Measurements from ENCODE around the gene GCLC. TPM values are rescaled to one million over a fixed set of nuclear protein-coding genes. Genes with fewer than 3 reads are reported as not detected.

Gene GCLC
- polyA plus RNA-seq, 1 donor from 2014 or later = 10.4 TPM

DNA sequence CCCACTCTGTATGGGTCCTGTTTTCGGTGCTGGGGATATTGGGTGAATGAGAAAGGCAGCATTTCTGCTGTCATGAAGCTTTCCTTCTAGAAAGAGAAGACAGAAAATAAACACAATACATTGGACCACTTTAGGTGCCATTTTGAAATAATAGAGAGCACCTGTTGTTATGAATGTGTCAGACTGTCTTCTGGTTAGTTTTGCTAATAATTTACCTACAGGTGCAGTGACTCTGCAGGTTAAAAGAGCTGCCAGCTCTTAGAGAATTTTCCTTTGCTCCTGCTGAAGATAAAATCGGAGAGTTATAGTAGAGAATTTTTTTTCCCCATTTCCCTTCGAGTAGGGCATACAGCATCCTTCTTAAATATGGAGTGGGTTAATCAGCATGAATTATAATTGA is 21.9 kb upstream of the GCLC start:
- Histone ChIP-seq H3F3A (ENCODE audit: insufficient read depth, low read length, poor library complexity, severe bottlenecking) (no peaks in the 10 kb centered on the region), H3K4me2 (ENCODE audit: low read length) (no peak overlapping the region), H3K9me2 (ENCODE audit: insufficient read depth, low read length) (no peaks in the 10 kb centered on the region), H3K27ac (ENCODE audit: low read length) (no peak overlapping the region), H3K27me3 (ENCODE audit: insufficient read depth, low read depth, low read length) (no peaks in the 10 kb centered on the region), H3K79me2 (replicated peaks; ENCODE audit: insufficient read depth, low read length) (no peaks in the 10 kb centered on the region), H3K4me3 (ENCODE audit: low read length) (no peak overlapping the region), H4K20me1 (ENCODE audit: insufficient read depth) (no peaks in the 10 kb centered on the region), H2AFZ (ENCODE audit: low read depth, low read length) (no peak overlapping the region), H3K36me3 (ENCODE audit: insufficient read depth, low read length) (no peaks in the 10 kb centered on the region), H3K9ac (ENCODE audit: low read length) (no peak overlapping the region), H3K9me3 (ENCODE audit: low read length) (no peaks in the 10 kb centered on the region)
- TF ChIP-seq MXI1 (conservative IDR thresholded peaks at IDR 0.05; ENCODE audit: poor library complexity, severe bottlenecking) (no peak), SMC3 (conservative IDR thresholded peaks at IDR 0.05; ENCODE audit: poor library complexity) (no peak), POLR2AphosphoS5 (IDR thresholded peaks at IDR 0.05) (no peak), CTCF (IDR thresholded peaks at IDR 0.05; ENCODE audit: poor library complexity, severe bottlenecking) (no peak), RAD21 (conservative IDR thresholded peaks at IDR 0.05) (no peak), EZH2 (IDR thresholded peaks at IDR 0.05; ENCODE audit: borderline replicate concordance, insufficient read depth, low read length, poor library complexity, severe bottlenecking) (no peak), EP300 (conservative IDR thresholded peaks at IDR 0.05; ENCODE audit: poor library complexity, severe bottlenecking) (no peak), TAF1 (IDR thresholded peaks at IDR 0.05; ENCODE audit: low read depth) (no peak)
- TF ChIP-seq, protein P1, sequence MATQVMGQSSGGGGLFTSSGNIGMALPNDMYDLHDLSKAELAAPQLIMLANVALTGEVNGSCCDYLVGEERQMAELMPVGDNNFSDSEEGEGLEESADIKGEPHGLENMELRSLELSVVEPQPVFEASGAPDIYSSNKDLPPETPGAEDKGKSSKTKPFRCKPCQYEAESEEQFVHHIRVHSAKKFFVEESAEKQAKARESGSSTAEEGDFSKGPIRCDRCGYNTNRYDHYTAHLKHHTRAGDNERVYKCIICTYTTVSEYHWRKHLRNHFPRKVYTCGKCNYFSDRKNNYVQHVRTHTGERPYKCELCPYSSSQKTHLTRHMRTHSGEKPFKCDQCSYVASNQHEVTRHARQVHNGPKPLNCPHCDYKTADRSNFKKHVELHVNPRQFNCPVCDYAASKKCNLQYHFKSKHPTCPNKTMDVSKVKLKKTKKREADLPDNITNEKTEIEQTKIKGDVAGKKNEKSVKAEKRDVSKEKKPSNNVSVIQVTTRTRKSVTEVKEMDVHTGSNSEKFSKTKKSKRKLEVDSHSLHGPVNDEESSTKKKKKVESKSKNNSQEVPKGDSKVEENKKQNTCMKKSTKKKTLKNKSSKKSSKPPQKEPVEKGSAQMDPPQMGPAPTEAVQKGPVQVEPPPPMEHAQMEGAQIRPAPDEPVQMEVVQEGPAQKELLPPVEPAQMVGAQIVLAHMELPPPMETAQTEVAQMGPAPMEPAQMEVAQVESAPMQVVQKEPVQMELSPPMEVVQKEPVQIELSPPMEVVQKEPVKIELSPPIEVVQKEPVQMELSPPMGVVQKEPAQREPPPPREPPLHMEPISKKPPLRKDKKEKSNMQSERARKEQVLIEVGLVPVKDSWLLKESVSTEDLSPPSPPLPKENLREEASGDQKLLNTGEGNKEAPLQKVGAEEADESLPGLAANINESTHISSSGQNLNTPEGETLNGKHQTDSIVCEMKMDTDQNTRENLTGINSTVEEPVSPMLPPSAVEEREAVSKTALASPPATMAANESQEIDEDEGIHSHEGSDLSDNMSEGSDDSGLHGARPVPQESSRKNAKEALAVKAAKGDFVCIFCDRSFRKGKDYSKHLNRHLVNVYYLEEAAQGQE (IDR thresholded peaks at IDR 0.05; ENCODE audit: borderline replicate concordance) = no peak

GRCh38 chr6:53565886-53566285 is 21.0 kb upstream of the GCLC start:
- Histone ChIP-seq H3K9ac (ENCODE audit: low read length) (no peak overlapping the region), H3K36me3 (ENCODE audit: insufficient read depth, low read length) (no peaks in the 10 kb centered on the region), H3K27ac (ENCODE audit: low read length) (no peak overlapping the region), H3K9me3 (ENCODE audit: low read length) (no peaks in the 10 kb centered on the region), H3K79me2 (replicated peaks; ENCODE audit: insufficient read depth, low read length) (no peaks in the 10 kb centered on the region), H4K20me1 (ENCODE audit: insufficient read depth) (no peaks in the 10 kb centered on the region), H3K4me2 (ENCODE audit: low read length) (no peak overlapping the region), H2AFZ (ENCODE audit: low read depth, low read length) (no peak overlapping the region), H3K9me2 (ENCODE audit: insufficient read depth, low read length) (no peaks in the 10 kb centered on the region), H3K27me3 (ENCODE audit: insufficient read depth, low read depth, low read length) (no peaks in the 10 kb centered on the region), H3K4me3 (ENCODE audit: low read length) (no peak overlapping the region), H3F3A (ENCODE audit: insufficient read depth, low read length, poor library complexity, severe bottlenecking) (no peaks in the 10 kb centered on the region)
- no peak for TF ChIP-seq EZH2 (IDR thresholded peaks at IDR 0.05; ENCODE audit: borderline replicate concordance, insufficient read depth, low read length, poor library complexity, severe bottlenecking)
- no peak for TF ChIP-seq POLR2AphosphoS5 (IDR thresholded peaks at IDR 0.05)
- no peak for TF ChIP-seq EP300 (conservative IDR thresholded peaks at IDR 0.05; ENCODE audit: poor library complexity, severe bottlenecking)
- TF ChIP-seq, protein P1 (IDR thresholded peaks at IDR 0.05; ENCODE audit: borderline replicate concordance) = no peak
- no peak for TF ChIP-seq MXI1 (conservative IDR thresholded peaks at IDR 0.05; ENCODE audit: poor library complexity, severe bottlenecking)
- TF ChIP-seq SMC3 (conservative IDR thresholded peaks at IDR 0.05; ENCODE audit: poor library complexity) = no peak
- TF ChIP-seq CTCF (IDR thresholded peaks at IDR 0.05; ENCODE audit: poor library complexity, severe bottlenecking) = no peak
- TF ChIP-seq RAD21 (conservative IDR thresholded peaks at IDR 0.05) = no peak

All from neural cell (in vitro differentiated cells).